Loucy (cell line): Measurements from ENCODE around the gene PNPLA7.

ENCODE experiments used
- H2AFZ ChIP-seq: fragments of 200-600 bp; sonication (generic); 2 replicates; pipeline ENCODE4 v1.6.0; 2016; ENCODE audit warnings: antibody characterized with exemption, mild to moderate bottlenecking, low read length, moderate library complexity
- H3F3A ChIP-seq: fragments of 200-600 bp; 2 replicates; pipeline ENCODE4 v1.6.0; 2016; ENCODE audit warnings: antibody characterized with exemption, low read depth, mild to moderate bottlenecking
- H3K27me3 ChIP-seq: fragments of 200-600 bp; sonication (generic); 2 replicates; pipeline ENCODE4 v1.6.1; 2014; ENCODE audit warnings: low read length, mild to moderate bottlenecking; ENCODE audit not compliant: insufficient read depth, poor library complexity, severe bottlenecking
- H3K36me3 ChIP-seq: fragments of 200-600 bp; sonication (generic); 2 replicates; pipeline ENCODE4 v1.6.1; 2016; ENCODE audit warnings: low read length; ENCODE audit not compliant: insufficient read depth
- H3K4me1 ChIP-seq: fragments of 200-600 bp; sonication (generic); 2 replicates; pipeline ENCODE4 v1.5.1; 2014; ENCODE audit warnings: low read length, mild to moderate bottlenecking; ENCODE audit not compliant: insufficient read depth, poor library complexity, severe bottlenecking
- H3K4me2 ChIP-seq: fragments of 200-600 bp; sonication (generic); 2 replicates; pipeline ENCODE4 v1.6.0; 2014; ENCODE audit warnings: antibody characterized with exemption, low read length, low read depth, mild to moderate bottlenecking; ENCODE audit not compliant: poor library complexity, severe bottlenecking
- H3K4me3 ChIP-seq: fragments of 200-600 bp; sonication (generic); 2 replicates; pipeline ENCODE4 v1.5.1; 2014; ENCODE audit warnings: low read length, mild to moderate bottlenecking, mixed read lengths; ENCODE audit not compliant: poor library complexity, severe bottlenecking
- H3K79me2 ChIP-seq: fragments of 200-600 bp; sonication (generic); 2 replicates; pipeline ENCODE4 v1.6.1; 2014; ENCODE audit warnings: low read length; ENCODE audit not compliant: insufficient read depth
- H3K9ac ChIP-seq: fragments of 200-600 bp; sonication (generic); 2 replicates; pipeline ENCODE4 v1.6.0; 2014; ENCODE audit warnings: mild to moderate bottlenecking, low read depth, low read length, moderate library complexity; ENCODE audit not compliant: poor library complexity, severe bottlenecking
- H3K9me2 ChIP-seq: fragments of 200-600 bp; sonication (generic); replicated peaks from 2 replicates; pipeline ENCODE4 v1.6.1; 2016; ENCODE audit warnings: low read depth, low read length, mixed read lengths
- H3K9me3 ChIP-seq: fragments of 200-600 bp; sonication (generic); 2 replicates; pipeline ENCODE4 v1.6.1; 2014; ENCODE audit warnings: mild to moderate bottlenecking, antibody characterized with exemption, low read length, low read depth; ENCODE audit not compliant: insufficient read depth
- H4K20me1 ChIP-seq: fragments of 200-600 bp; sonication (generic); 2 replicates; pipeline ENCODE4 v1.6.0; 2014; ENCODE audit warnings: antibody characterized with exemption, low read length, mild to moderate bottlenecking; ENCODE audit not compliant: insufficient read depth, poor library complexity, severe bottlenecking
- EZH2phosphoT487 ChIP-seq: fragments of 200-600 bp; IDR thresholded peaks from 2 replicates; pipeline ENCODE4 v1.6.1; 2018; ENCODE audit warnings: antibody characterized with exemption, mild to moderate bottlenecking, moderate library complexity, borderline replicate concordance
- TF ChIP-seq, protein P1 (sequence below): fragments of 200-600 bp; sonication (generic); conservative IDR thresholded peaks from 2 replicates; pipeline ENCODE4 v1.5.1; 2014; ENCODE audit warnings: mild to moderate bottlenecking, antibody characterized with exemption, low read length

Gene PNPLA7

DNA sequence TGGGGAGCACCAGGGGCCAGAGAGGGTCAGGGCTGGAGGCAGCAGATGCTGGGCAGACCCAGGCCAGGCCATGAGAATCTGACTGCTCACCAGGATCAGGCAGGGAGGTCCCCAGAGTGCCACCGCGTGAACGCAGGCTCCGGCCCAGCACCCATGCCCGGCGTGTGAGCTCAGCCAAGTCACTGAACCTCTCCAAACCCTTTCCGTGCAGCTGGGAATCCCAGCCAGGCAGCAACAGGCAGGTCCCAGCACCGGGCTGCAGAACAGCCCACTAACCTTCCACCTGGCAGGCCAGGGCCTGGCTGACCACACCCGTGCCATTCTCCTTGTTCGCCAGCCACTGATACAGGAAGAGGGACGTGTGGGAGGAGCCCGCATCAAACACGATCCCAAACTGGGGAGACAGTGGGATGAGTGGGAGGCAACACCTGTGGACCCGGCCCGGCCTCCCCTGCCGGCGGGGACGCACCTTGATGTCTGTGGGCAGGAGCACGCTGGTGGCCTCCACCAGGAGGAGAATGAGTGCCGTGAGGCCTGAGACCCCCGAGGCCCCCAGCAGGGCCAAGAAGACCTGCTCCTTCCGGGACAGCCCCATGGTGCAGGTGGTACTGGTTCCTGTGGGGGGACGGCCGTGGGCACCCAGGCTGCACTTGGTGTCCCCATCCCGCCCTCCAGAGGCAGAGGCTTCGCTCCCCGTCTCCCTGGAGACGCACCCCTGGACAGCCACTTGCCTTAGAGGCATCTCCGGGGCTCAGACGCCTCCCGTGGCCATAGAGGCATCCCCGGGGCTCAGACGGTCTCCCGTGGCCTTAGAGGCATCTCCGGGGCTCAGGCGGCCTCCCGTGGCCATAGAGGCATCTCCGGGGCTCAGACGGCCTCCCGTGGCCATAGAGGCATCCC is 112.3 kb downstream of the PNPLA7 start:
- no peaks in the 10 kb centered on the region for H3K36me3 ChIP-seq
- no peak overlapping the region for H2AFZ ChIP-seq
- H3K9me3 ChIP-seq: no peaks in the 10 kb centered on the region; the same call in 1 of the 2 replicates
- H3K9me2 ChIP-seq: no peaks in the 10 kb centered on the region
- H3K27me3 ChIP-seq: no peaks in the 10 kb centered on the region
- no peak overlapping the region for H3K4me3 ChIP-seq
- H3K4me1 ChIP-seq: no peaks in the 10 kb centered on the region
- TF ChIP-seq EZH2phosphoT487: no peak
- TF ChIP-seq, protein P1, sequence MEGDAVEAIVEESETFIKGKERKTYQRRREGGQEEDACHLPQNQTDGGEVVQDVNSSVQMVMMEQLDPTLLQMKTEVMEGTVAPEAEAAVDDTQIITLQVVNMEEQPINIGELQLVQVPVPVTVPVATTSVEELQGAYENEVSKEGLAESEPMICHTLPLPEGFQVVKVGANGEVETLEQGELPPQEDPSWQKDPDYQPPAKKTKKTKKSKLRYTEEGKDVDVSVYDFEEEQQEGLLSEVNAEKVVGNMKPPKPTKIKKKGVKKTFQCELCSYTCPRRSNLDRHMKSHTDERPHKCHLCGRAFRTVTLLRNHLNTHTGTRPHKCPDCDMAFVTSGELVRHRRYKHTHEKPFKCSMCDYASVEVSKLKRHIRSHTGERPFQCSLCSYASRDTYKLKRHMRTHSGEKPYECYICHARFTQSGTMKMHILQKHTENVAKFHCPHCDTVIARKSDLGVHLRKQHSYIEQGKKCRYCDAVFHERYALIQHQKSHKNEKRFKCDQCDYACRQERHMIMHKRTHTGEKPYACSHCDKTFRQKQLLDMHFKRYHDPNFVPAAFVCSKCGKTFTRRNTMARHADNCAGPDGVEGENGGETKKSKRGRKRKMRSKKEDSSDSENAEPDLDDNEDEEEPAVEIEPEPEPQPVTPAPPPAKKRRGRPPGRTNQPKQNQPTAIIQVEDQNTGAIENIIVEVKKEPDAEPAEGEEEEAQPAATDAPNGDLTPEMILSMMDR: no peak
- no peaks in the 10 kb centered on the region for H4K20me1 ChIP-seq
- H3F3A ChIP-seq: no peaks in the 10 kb centered on the region
- no peaks in the 10 kb centered on the region for H3K79me2 ChIP-seq
- no peak overlapping the region for H3K9ac ChIP-seq
- no peak overlapping the region for H3K4me2 ChIP-seq

DNA sequence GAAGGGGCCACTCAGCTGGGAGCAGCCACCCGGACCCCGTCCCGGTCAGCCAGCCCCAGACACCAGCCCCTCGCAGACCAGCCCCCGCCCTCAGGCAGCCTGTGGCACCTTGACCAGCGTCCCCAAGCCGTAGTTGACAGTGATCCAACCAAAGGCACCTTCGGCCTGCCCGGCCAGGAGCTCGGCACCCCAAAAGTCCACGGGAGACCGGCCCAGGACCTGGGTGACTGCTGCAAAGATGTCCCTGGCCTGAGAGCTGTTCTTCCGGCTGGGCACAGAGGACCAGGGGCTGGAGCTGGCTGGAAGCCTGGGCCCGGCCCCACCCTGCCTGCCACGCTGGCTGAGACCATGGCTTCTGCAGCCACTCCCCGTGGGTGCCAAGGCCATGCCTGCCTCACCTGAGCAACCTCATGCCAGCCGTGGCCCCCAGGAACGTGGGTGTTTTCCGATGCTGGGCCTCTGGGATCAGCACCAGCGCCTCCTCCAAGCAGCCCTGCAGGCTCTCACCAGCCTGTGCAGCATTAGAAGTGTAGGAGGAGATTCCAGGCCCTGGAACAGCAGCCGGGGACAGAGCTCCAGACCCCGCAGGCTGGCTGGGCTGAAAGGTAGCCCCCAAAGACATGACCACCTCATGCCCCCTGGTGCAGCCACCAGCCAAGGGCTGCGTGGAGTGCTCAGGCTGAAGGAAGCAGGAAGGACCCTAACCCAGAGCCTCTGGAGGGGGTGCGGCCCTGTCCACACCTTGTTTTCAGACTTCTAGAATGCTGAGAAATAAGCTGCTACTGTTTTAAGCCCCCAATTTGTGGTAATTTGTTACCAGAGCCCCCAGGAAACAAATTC is 113.2 kb downstream of the PNPLA7 start:
- no peaks in the 10 kb centered on the region for H3K9me2 ChIP-seq
- H3K9me3 ChIP-seq: no peaks in the 10 kb centered on the region; the same call in 1 of the 2 replicates
- no peaks in the 10 kb centered on the region for H3K79me2 ChIP-seq
- TF ChIP-seq, protein P1: no peak
- TF ChIP-seq EZH2phosphoT487: no peak
- H3K4me3 ChIP-seq: no peak overlapping the region
- no peak overlapping the region for H3K4me2 ChIP-seq
- H2AFZ ChIP-seq: no peak overlapping the region
- no peak overlapping the region for H3K9ac ChIP-seq
- H3K27me3 ChIP-seq: no peaks in the 10 kb centered on the region
- no peaks in the 10 kb centered on the region for H3F3A ChIP-seq
- no peaks in the 10 kb centered on the region for H3K4me1 ChIP-seq
- no peaks in the 10 kb centered on the region for H4K20me1 ChIP-seq
- no peaks in the 10 kb centered on the region for H3K36me3 ChIP-seq

DNA sequence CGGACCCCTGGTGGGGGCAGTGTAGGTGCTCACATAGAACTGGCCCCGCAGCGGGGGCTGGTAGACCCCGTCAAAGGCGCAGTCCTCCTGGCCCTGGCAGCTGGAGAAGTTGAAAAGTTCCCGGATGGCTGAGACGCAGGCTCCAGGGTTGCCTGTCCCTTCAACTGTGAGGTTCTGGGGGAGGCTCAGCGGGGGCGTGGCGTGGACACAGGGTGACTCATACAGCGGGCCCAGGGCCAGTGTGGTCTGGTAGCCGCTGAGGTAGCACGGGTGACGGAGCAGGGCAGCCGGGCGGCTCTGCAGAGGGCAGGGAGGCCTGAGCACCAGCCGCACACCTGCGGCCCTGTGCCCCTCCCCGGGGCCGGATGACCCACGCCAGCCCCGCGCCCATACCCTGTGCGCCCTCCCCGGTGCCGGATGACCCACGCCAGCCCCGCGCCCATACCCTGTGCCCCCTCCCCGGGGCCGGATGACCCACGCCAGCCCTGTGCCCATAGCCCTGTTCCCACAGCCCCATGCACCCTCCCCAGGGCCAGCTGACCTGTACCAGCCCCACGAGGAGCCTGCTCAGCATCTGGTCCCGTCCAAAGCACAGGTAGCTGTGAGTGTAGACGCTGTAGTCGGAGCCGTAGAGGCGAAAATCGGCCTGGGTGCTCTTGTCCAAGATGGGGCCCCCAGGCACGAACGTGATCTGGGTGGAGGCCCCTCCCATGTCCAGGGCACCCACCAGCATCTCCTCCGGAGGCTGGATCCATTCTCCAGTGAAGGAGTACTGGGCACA is 114.0 kb downstream of the PNPLA7 start:
- Histone ChIP-seq H4K20me1 (no peaks in the 10 kb centered on the region), H3K4me2 (no peak overlapping the region), H3K79me2 (no peaks in the 10 kb centered on the region), H3K9ac (no peak overlapping the region), H3F3A (no peaks in the 10 kb centered on the region), H3K4me1 (no peaks in the 10 kb centered on the region), H2AFZ (no peak overlapping the region), H3K36me3 (no peaks in the 10 kb centered on the region), H3K4me3 (no peak overlapping the region), H3K27me3 (no peaks in the 10 kb centered on the region), H3K9me3 (no peaks in the 10 kb centered on the region; the same call in 1 of the 2 replicates), H3K9me2 (no peaks in the 10 kb centered on the region)
- no peak for TF ChIP-seq EZH2phosphoT487
- TF ChIP-seq, protein P1: no peak
